WTC11 (cell line): ENCODE data around the gene GLI1.

Source experiments
- CREM ChIP-seq: sonication (generic); formaldehyde crosslinking; IDR thresholded peaks from 2 replicates; pipeline ENCODE4 v1.8.1; 2022; ENCODE audit warnings: mild to moderate bottlenecking, missing genetic modification reagents, moderate library complexity
- CTCF ChIP-seq: fragments of 200-600 bp; IDR thresholded peaks from 2 replicates; pipeline ENCODE4 v1.8.0; 2022; ENCODE audit warnings: antibody characterized with exemption
- E2F1 ChIP-seq: sonication (generic); formaldehyde crosslinking; IDR thresholded peaks from 2 replicates; pipeline ENCODE4 v1.8.0; 2022; ENCODE audit warnings: mild to moderate bottlenecking, missing genetic modification reagents

DNA sequence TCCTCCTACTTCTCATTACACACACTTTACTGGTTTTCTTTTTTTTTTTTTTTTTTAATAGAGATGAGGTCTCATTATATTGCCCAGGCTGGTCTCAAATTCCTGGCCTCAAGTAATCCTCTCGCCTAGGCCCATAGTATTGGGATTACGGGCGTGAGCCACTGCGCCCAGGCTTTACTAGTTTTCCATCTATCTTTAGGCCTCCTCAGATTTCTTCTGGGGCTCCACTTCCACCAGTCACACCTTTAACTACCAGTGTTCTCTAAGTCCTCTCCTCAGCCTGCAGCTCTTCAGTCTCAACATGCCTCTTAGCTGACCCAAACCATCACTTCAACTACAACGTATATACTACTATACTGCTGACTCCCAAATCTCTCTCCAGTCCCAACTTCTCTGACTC lies 39.1 kb upstream of the GLI1 start:
- TF ChIP-seq E2F1 (no peak), CTCF (no peak), CREM (CRISPR knock-in tag) (no peak)
